Ovary (tissue), 9 donors: ENCODE data around the gene LDLR. TPM values are rescaled to one million over a fixed set of nuclear protein-coding genes. Genes with fewer than 3 reads are reported as not detected.
A peak's percentile ranks its signal among the peaks of the same experiment; 100 is the strongest.

Experiments used
- DNase-seq, 5 donors: peaks; one replicate each; pipeline ENCODE4 v3.0.0-alpha.2; 2019 to 2020
- H3K27ac ChIP-seq, 2 donors: fragments of 200-600 bp; one replicate each; pipeline versions ENCODE4 v1.5.1 to v1.8.0; 2019 to 2022
- H3K27me3 ChIP-seq: fragments of 200-600 bp; one replicate; pipeline ENCODE4 v1.8.0; 2022
- H3K36me3 ChIP-seq: fragments of 200-600 bp; sonication (generic); one replicate; pipeline ENCODE4 v1.5.1; 2019
- H3K4me1 ChIP-seq: one replicate; pipeline ENCODE4 v1.8.1; 2013; ENCODE audit warnings: mild to moderate bottlenecking, moderate library complexity; ENCODE audit not compliant: insufficient read depth
- H3K4me3 ChIP-seq: fragments of 200-600 bp; sonication (generic); one replicate; pipeline ENCODE4 v1.5.1; 2017
- H3K9me3 ChIP-seq, 2 donors: fragments of 200-600 bp in 1 of 2; sonication (generic) in 1 of 2; one replicate each; pipeline versions ENCODE4 v1.5.1 to v1.8.1; 2013 to 2019; ENCODE audit warnings: mild to moderate bottlenecking in 1 of 2, moderate library complexity in 1 of 2
- EP300 ChIP-seq: sonication (generic); formaldehyde crosslinking; IDR thresholded peaks from one replicate; pipeline ENCODE4 v1.6.1; 2017; ENCODE audit warnings: antibody characterized with exemption
- POLR2A ChIP-seq: fragments of 450-650 bp; IDR thresholded peaks from one replicate; pipeline ENCODE4 v1.6.1; 2017; ENCODE audit warnings: antibody characterized with exemption, mild to moderate bottlenecking, moderate library complexity
- WGBS, 3 donors: extraction: QIAGEN DNeasy Blood & Tissue Kit in 1 of 3; methylation state at CpG; one replicate each; pipeline versions ENCODE4 v1.1.5 to v1.1.7; 2013 to 2017; 5-methylcytosine and 5-hydroxymethylcytosine counted together
- intact Hi-C, 4 donors: fragments of 100-400 bp; cut with DNase I; formaldehyde crosslinking; loops; one replicate each; pipeline versions ENCODE4 v1.11.0 to v1.15.1; 2022 to 2023
- polyA plus RNA-seq, 2 donors: library from polyadenylated mRNA; stranded (reverse); fragments of 200-250 nt in 1 of 2; fragments of 350-450 nt in 1 of 2; fragmentation: Illumina TruSeq in 1 of 2; extraction: RNeasy Lipid Tissue Mini Kit (QIAGEN cat#74804) in 1 of 2; gene quantifications; one replicate each; pipeline ENCODE4 v1.2.3, GENCODE V29; 2013 to 2014
- total RNA-seq, 7 donors: library from RNA; depleted of rRNA in 2 of 7; stranded (reverse); fragments of >200 nt in 2 of 7; fragmentation: NEBNext Ultra II Directional in 3 of 7; extraction: Animal tissue kit (Norgen Biotek cat#: 25700) in 3 of 7; gene quantifications; one replicate each; pipeline versions ENCODE4 v1.1.0 to v1.2.4, GENCODE V29; 2016 to 2023
- TF ChIP-seq, protein P1 (sequence below), 3 donors: fragments of 450-650 bp in 2 of 3; fragments of 200-600 bp in 1 of 3; IDR thresholded peaks; one replicate each; pipeline versions ENCODE4 v1.5.1 to v1.8.0; 2016 to 2022; ENCODE audit warnings: antibody characterized with exemption in 3 of 3, mild to moderate bottlenecking in 1 of 3
- donor health status: DM: no; HTN: no; CAD: no; lungs with moderate emphysema.
- donor health status: DM: no; HTN: no; CAD: no.
- donor health status: Bipolar disorder and iron deficiency.
- donor health status: DM: yes; HTN: yes; CAD: no.
- donor health status: DM: no; HTN: no; CAD: no.
- donor health status: DM: yes; HTN: yes; CAD: no.

LDLR gene
- total and polyA plus RNA-seq, 9 donors: 31.1 to 436 (median 141) TPM

DNA sequence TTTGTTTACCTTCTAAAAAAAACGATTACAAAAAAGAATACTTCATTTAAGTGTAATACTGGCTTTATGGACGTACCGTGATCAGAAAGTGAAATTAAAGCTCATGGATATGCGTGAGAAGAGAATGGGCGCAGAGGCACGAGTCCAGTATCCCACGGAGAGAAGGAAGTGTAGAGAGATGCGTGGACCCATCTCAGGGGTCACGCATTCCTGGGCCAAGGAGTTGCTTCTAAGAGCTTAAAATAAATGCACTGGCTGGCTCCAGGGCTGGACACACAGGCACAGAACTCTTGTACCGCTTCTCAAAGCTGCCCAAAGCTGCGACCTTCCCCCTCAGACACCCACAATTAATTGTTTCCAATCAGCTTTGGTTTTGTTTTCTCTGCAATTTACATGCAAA lies 75.0 kb downstream of the LDLR start:
- intact Hi-C loops: no loop called here
- Histone ChIP-seq H3K27ac (peak overlapping the region; percentile 78 to 85), H3K9me3 (no peaks in the 10 kb centered on the region), H3K27me3 (no peaks in the 10 kb centered on the region), H3K4me3 (no peak overlapping the region), H3K36me3 (no peaks in the 10 kb centered on the region), H3K4me1 (peaks cover 16% of the 10 kb centered on the region)
- no peak for TF ChIP-seq POLR2A
- TF ChIP-seq, protein P1, sequence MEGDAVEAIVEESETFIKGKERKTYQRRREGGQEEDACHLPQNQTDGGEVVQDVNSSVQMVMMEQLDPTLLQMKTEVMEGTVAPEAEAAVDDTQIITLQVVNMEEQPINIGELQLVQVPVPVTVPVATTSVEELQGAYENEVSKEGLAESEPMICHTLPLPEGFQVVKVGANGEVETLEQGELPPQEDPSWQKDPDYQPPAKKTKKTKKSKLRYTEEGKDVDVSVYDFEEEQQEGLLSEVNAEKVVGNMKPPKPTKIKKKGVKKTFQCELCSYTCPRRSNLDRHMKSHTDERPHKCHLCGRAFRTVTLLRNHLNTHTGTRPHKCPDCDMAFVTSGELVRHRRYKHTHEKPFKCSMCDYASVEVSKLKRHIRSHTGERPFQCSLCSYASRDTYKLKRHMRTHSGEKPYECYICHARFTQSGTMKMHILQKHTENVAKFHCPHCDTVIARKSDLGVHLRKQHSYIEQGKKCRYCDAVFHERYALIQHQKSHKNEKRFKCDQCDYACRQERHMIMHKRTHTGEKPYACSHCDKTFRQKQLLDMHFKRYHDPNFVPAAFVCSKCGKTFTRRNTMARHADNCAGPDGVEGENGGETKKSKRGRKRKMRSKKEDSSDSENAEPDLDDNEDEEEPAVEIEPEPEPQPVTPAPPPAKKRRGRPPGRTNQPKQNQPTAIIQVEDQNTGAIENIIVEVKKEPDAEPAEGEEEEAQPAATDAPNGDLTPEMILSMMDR (IDR thresholded peaks at IDR 0.05): no peak
- TF ChIP-seq EP300: no peak
- no peak for DNase-seq
- WGBS, 3 donors: 48 to 68% (median 62%) methylated on average over 11 of the region's 11 CpGs

DNA sequence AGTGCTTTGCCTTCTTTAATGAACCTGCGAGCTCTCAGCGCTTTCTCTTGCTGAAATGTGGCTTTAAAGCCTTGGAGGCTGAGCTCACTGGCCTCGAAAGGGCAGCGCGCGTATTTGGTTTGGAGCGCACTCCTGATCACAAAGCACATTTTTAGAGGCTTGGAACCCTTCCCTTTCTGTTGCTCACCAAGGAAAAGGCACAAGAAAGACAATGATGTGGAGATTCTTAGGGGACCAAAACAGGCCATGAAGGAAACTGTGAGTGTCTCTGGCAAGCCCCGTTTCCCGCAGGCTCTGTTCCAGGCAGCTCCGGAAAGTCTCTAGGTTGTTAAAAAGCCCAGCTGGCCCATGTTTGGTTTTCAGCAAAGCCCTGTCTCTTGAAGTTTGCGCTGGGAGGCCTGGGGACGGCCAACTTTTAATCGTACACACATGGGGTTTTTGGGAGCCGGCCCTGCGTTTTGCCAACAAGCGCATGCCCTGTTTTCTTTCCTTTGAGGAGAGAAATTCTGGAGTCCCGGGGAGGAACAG lies 75.7 kb downstream of the LDLR start:
- no peaks in the 10 kb centered on the region for H3K36me3 ChIP-seq
- intact Hi-C loops: no loop called here
- H3K4me3 ChIP-seq: no peak overlapping the region
- TF ChIP-seq EP300 (peak; percentile 5), POLR2A (peak; percentile 13)
- TF ChIP-seq, protein P1 (IDR thresholded peaks at IDR 0.05): no peak
- H3K9me3 ChIP-seq: no peaks in the 10 kb centered on the region
- peak overlapping the region; percentile 78 to 85 for H3K27ac ChIP-seq
- WGBS, 3 donors: 3 to 12% (median 8%) methylated on average over 17 of the region's 17 CpGs
- peak; percentile 81 to 89 (median 84) for DNase-seq
- H3K4me1 ChIP-seq: peaks cover 13% of the 10 kb centered on the region
- H3K27me3 ChIP-seq: no peaks in the 10 kb centered on the region

DNA sequence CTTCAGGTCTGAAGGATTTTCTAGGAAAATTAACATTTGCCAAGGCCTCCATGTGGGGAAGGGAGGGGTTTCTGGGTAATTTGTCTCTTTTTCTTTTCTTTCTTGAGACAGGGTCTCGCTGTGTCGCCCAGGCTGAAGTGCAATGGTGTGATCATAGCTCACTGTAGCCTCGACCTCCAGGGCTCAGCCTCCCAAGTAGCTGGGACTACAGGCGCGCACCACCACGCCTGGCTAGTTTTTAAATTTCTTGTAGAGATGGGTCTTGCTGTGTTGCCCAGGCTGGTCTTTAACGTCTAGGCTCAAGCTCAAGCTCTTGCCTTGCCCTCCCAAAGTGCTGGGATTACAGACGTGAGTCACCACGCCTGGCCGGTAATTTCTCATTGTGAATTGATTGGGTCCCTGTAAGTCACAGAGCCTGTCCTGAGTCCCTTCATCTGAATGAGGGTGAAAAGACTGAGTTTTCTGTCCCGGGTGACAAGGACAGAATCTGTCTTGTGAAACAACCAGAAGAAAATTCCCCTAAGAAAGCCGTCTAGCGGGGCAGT lies 76.3 kb downstream of the LDLR start:
- Histone ChIP-seq H3K27me3 (no peaks in the 10 kb centered on the region), H3K36me3 (no peaks in the 10 kb centered on the region), H3K4me1 (peaks cover 13% of the 10 kb centered on the region), H3K9me3 (no peaks in the 10 kb centered on the region), H3K27ac (peak overlapping the region; percentile 78 to 85), H3K4me3 (no peak overlapping the region)
- 50 to 57% (median 50%) methylated on average over 13 of the region's 13 CpGs for WGBS, 3 donors
- TF ChIP-seq, protein P1 (IDR thresholded peaks at IDR 0.05): no peak
- TF ChIP-seq POLR2A: no peak
- no peak for TF ChIP-seq EP300
- no peak for DNase-seq
- intact Hi-C loops: no loop called here

DNA sequence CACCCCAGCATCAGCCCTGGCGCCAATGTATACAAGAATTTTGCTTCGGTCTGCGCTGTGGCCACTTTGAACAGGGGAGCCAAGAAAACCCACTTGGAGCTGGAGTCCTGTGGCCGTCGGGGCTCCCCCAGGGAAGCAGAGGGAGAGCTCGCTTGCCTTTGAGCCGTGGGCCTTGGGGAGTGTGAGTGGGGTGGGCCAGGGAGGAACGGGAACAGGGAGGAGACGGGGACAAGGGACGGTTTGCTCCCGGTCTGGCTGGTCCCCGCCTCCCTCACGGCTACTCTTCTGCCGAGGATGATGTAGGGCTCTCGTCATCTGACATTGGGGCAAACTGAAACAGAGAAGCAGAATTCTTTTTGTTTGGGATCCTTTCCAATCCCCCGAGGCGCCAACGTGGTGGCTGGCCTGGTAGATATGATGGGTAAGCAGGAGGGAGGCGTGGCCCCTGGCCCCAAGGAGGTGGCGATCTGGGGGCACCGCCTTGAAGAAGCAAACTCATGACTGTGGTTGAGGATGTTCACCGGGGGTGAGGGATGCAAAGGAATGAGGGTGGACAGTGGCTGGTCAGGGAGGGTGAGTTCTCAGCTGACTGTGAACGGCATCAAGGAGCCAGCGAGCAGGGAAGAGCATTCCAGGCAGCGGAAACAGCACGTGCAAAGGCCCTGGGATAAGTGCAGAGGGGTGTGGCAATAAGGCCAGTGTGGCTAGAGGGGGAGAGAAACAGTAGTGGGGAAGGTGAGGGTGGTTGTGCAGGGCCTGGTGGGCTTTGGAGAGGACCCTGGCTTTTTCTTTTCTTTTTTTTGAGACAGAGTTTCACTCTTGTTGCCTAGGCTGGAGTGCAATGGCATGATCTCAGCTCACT lies 77.2 kb downstream of the LDLR start:
- Histone ChIP-seq H3K27me3 (no peaks in the 10 kb centered on the region), H3K27ac (peak overlapping the region; percentile 78 to 85), H3K4me3 (no peak overlapping the region), H3K4me1 (peaks cover 13% of the 10 kb centered on the region), H3K36me3 (no peaks in the 10 kb centered on the region), H3K9me3 (no peaks in the 10 kb centered on the region)
- TF ChIP-seq, protein P1 (IDR thresholded peaks at IDR 0.05): no peak
- TF ChIP-seq EP300: no peak
- TF ChIP-seq POLR2A: no peak
- WGBS, 3 donors: 23 to 28% (median 28%) methylated on average over 26 of the region's 26 CpGs
- DNase-seq: peak in 3 of 5 donors; percentile 48 to 60 (median 54)
- intact Hi-C loops: no loop called here
